H9 (cell line): ENCODE measurements around the gene ZNF3. TPM values are rescaled to one million over a fixed set of nuclear protein-coding genes. Genes with fewer than 3 reads are reported as not detected.

Experiments used
- DNase-seq: peaks from one replicate; pipeline ENCODE4 v3.0.0-alpha.2; 2017
- H2AFZ ChIP-seq: one replicate; pipeline ENCODE4 v1.6.1; 2013; ENCODE audit warnings: mild to moderate bottlenecking, low read length, control low read depth, moderate library complexity
- H2AK5ac ChIP-seq: 2 replicates; pipeline ENCODE4 v1.6.1; 2013; ENCODE audit warnings: low read length, control low read depth, mixed read lengths; ENCODE audit not compliant: insufficient read length
- H2BK120ac ChIP-seq: one replicate; pipeline ENCODE4 v1.6.1; 2013; ENCODE audit warnings: low read depth, mild to moderate bottlenecking, low read length, control low read depth, inconsistent platforms; ENCODE audit not compliant: poor library complexity, severe bottlenecking
- H2BK12ac ChIP-seq: 2 replicates; pipeline ENCODE4 v1.6.1; 2013; ENCODE audit warnings: low read length, control low read depth, mixed read lengths, low read depth; ENCODE audit not compliant: insufficient read length
- H2BK15ac ChIP-seq: 2 replicates; pipeline ENCODE4 v1.6.1; 2013; ENCODE audit warnings: low read depth, low read length, control low read depth
- H2BK20ac ChIP-seq: one replicate; pipeline ENCODE4 v1.6.1; 2013; ENCODE audit warnings: low read depth, mild to moderate bottlenecking, low read length, control low read depth, inconsistent platforms; ENCODE audit not compliant: poor library complexity, severe bottlenecking
- H2BK5ac ChIP-seq: 2 replicates; pipeline ENCODE4 v1.6.1; 2013; ENCODE audit warnings: low read length, control low read depth, mixed read lengths; ENCODE audit not compliant: insufficient read length
- H3K14ac ChIP-seq: 2 replicates; pipeline ENCODE4 v1.6.1; 2013; ENCODE audit warnings: low read length, control low read depth; ENCODE audit not compliant: insufficient read depth
- H3K18ac ChIP-seq: 2 replicates; pipeline ENCODE4 v1.6.1; 2013; ENCODE audit warnings: low read depth, mild to moderate bottlenecking, mixed read lengths, low read length, control low read depth; ENCODE audit not compliant: insufficient read length
- H3K23ac ChIP-seq: 2 replicates; pipeline ENCODE4 v1.6.1; 2013; ENCODE audit warnings: low read length, control low read depth, mixed read lengths, low read depth; ENCODE audit not compliant: insufficient read length
- H3K23me2 ChIP-seq: 2 replicates; pipeline ENCODE4 v1.6.1; 2013; ENCODE audit warnings: low read depth, mild to moderate bottlenecking, mixed read lengths, low read length, control low read depth; ENCODE audit not compliant: insufficient read length, poor library complexity, severe bottlenecking
- H3K27ac ChIP-seq: 2 replicates; pipeline ENCODE4 v1.5.1; 2013; ENCODE audit warnings: low read length, control low read depth, mixed read lengths, low read depth; ENCODE audit not compliant: insufficient read length
- H3K27me3 ChIP-seq: 2 replicates; pipeline ENCODE4 v1.6.1; 2013; ENCODE audit warnings: low read length, control low read depth, inconsistent platforms; ENCODE audit not compliant: insufficient read depth
- H3K4ac ChIP-seq: 2 replicates; pipeline ENCODE4 v1.6.1; 2013; ENCODE audit warnings: low read depth, mild to moderate bottlenecking, control low read depth, inconsistent platforms, low read length, moderate library complexity
- H3K4me1 ChIP-seq: 2 replicates; pipeline ENCODE4 v1.6.1; 2013; ENCODE audit warnings: low read length, control low read depth, inconsistent platforms; ENCODE audit not compliant: insufficient read depth
- H3K4me2 ChIP-seq: 2 replicates; pipeline ENCODE4 v1.6.1; 2013; ENCODE audit warnings: low read length, control low read depth, mixed read lengths; ENCODE audit not compliant: insufficient read length, insufficient read depth
- H3K56ac ChIP-seq: 2 replicates; pipeline ENCODE4 v1.6.1; 2013; ENCODE audit warnings: low read depth, mild to moderate bottlenecking, mixed read lengths, low read length, control low read depth; ENCODE audit not compliant: insufficient read length
- H3K79me1 ChIP-seq: 2 replicates; pipeline ENCODE4 v1.6.1; 2013; ENCODE audit warnings: low read depth, mild to moderate bottlenecking, moderate library complexity, low read length, control low read depth, inconsistent platforms; ENCODE audit not compliant: insufficient read depth, poor library complexity, severe bottlenecking
- H3K79me2 ChIP-seq: 2 replicates; pipeline ENCODE4 v1.6.1; 2013; ENCODE audit warnings: low read length, control low read depth, inconsistent platforms; ENCODE audit not compliant: insufficient read depth
- H3K9ac ChIP-seq: 2 replicates; pipeline ENCODE4 v1.6.1; 2013; ENCODE audit warnings: low read length, control low read depth, mixed read lengths; ENCODE audit not compliant: insufficient read length; ENCODE audit errors: extremely low read depth
- H3K9me3 ChIP-seq: one replicate; pipeline ENCODE4 v1.6.1; 2013; ENCODE audit warnings: low read depth, low read length, inconsistent platforms; ENCODE audit not compliant: control insufficient read depth
- H3T11ph ChIP-seq: one replicate; pipeline ENCODE4 v1.6.1; 2013; ENCODE audit warnings: mild to moderate bottlenecking, low read length, control low read depth, inconsistent platforms
- H4K20me1 ChIP-seq: one replicate; pipeline ENCODE4 v1.6.1; 2013; ENCODE audit not compliant: control insufficient read depth, insufficient read length, insufficient read depth
- H4K5ac ChIP-seq: 2 replicates; pipeline ENCODE4 v1.6.1; 2013; ENCODE audit warnings: low read depth, mild to moderate bottlenecking, mixed read lengths, low read length, control low read depth; ENCODE audit not compliant: insufficient read length
- H4K8ac ChIP-seq: replicated peaks from 2 replicates; pipeline ENCODE4 v1.6.1; 2013; ENCODE audit warnings: low read length, control low read depth, mixed read lengths, low read depth; ENCODE audit not compliant: insufficient read length
- H4K91ac ChIP-seq: 2 replicates; pipeline ENCODE4 v1.6.1; 2013; ENCODE audit warnings: low read depth, mild to moderate bottlenecking, moderate library complexity, mixed read lengths, low read length, control low read depth; ENCODE audit not compliant: insufficient read length
- H3K27ac Mint-ChIP-seq, 3 experiments: 2 replicates in 2 of 3; 3 replicates in 1 of 3; pipeline ENCODE4 v1.8.0; 2020 to 2021; ENCODE audit warnings: mixed read lengths in 3 of 3, mild to moderate bottlenecking in 1 of 3, moderate library complexity in 1 of 3
- H3K27me3 Mint-ChIP-seq: 2 replicates; pipeline ENCODE4 v1.8.0; 2021; ENCODE audit warnings: low read depth, mild to moderate bottlenecking, moderate library complexity, mixed read lengths
- H3K36me3 Mint-ChIP-seq, 3 experiments: 2 replicates in 2 of 3; 3 replicates in 1 of 3; pipeline ENCODE4 v1.8.0; 2020 to 2021; ENCODE audit warnings: low read depth in 3 of 3, mixed read lengths in 3 of 3; ENCODE audit not compliant: insufficient read depth in 1 of 3
- H3K4me1 Mint-ChIP-seq, 2 experiments: 2 replicates each; pipeline ENCODE4 v1.8.0; 2020; ENCODE audit warnings: mixed read lengths in 2 of 2
- H3K4me3 Mint-ChIP-seq, 2 experiments: 2 replicates in 1 of 2; 3 replicates in 1 of 2; pipeline ENCODE4 v1.8.0; 2020 to 2021; ENCODE audit warnings: mild to moderate bottlenecking in 2 of 2, mixed read lengths in 2 of 2, moderate library complexity in 1 of 2
- H3K9me3 Mint-ChIP-seq, 2 experiments: 2 replicates in 1 of 2; 3 replicates in 1 of 2; pipeline ENCODE4 v1.8.0; 2020; ENCODE audit warnings: mild to moderate bottlenecking in 2 of 2, mixed read lengths in 2 of 2, moderate library complexity in 1 of 2
- WGBS: extraction: QIAGEN DNeasy Blood & Tissue Kit; methylation state at CpG from one replicate; pipeline ENCODE4 v1.1.7; 2013; ENCODE audit warnings: missing lambda C conversion rate, low lambda C conversion rate, mixed read lengths; ENCODE audit not compliant: insufficient read length; ENCODE audit errors: extremely low coverage; 5-methylcytosine and 5-hydroxymethylcytosine counted together
- total RNA-seq: library from RNA; stranded (reverse); gene quantifications from 2 replicates; pipeline ENCODE4 v1.2.1, GENCODE V29; 2021
- TF ChIP-seq, protein P1 (sequence below): fragments of 200-600 bp; sonication (generic); conservative IDR thresholded peaks from 3 replicates; pipeline ENCODE4 v1.8.0; 2021; ENCODE audit warnings: antibody characterized with exemption, mild to moderate bottlenecking

ZNF3 gene
- total RNA-seq, 1 experiment from 2014 or later, result 60.4 TPM

GRCh38 chr7:100069991-100070390, 11.5 kb downstream of the ZNF3 start:
- Mint-ChIP-seq H3K4me3 (no peak overlapping the region; a peak in 1 of 5 replicates), H3K27ac (no peak overlapping the region), H3K9me3 (peaks cover 54 to 56% of the 10 kb centered on the region in 2 experiments), H3K27me3 (peaks cover 5% of the 10 kb centered on the region; the same call in 1 of the 2 replicates), H3K36me3 (peaks cover 65 to 90% (median 74%) of the 10 kb centered on the region in 3 experiments), H3K4me1 (no peaks in the 10 kb centered on the region)
- H3K27me3 ChIP-seq, result no peaks in the 10 kb centered on the region
- H2BK15ac ChIP-seq, result no peak overlapping the region
- no peaks in the 10 kb centered on the region for H3K23me2 ChIP-seq
- no peaks in the 10 kb centered on the region; the same call in 1 of the 2 replicates for H3K79me2 ChIP-seq
- no peak overlapping the region for H4K91ac ChIP-seq
- H3K14ac ChIP-seq, result no peak overlapping the region
- H2AK5ac ChIP-seq, result no peak overlapping the region
- DNase-seq, result no peak
- no peak overlapping the region for H4K8ac ChIP-seq
- TF ChIP-seq, protein P1, sequence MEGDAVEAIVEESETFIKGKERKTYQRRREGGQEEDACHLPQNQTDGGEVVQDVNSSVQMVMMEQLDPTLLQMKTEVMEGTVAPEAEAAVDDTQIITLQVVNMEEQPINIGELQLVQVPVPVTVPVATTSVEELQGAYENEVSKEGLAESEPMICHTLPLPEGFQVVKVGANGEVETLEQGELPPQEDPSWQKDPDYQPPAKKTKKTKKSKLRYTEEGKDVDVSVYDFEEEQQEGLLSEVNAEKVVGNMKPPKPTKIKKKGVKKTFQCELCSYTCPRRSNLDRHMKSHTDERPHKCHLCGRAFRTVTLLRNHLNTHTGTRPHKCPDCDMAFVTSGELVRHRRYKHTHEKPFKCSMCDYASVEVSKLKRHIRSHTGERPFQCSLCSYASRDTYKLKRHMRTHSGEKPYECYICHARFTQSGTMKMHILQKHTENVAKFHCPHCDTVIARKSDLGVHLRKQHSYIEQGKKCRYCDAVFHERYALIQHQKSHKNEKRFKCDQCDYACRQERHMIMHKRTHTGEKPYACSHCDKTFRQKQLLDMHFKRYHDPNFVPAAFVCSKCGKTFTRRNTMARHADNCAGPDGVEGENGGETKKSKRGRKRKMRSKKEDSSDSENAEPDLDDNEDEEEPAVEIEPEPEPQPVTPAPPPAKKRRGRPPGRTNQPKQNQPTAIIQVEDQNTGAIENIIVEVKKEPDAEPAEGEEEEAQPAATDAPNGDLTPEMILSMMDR, result no peak
- no peaks in the 10 kb centered on the region for H3K4me1 ChIP-seq
- WGBS, result no CpG with 5 or more reads among the region's 5 CpGs
- no peak overlapping the region for H2BK12ac ChIP-seq
- no peak overlapping the region for H3K4me2 ChIP-seq
- no peaks in the 10 kb centered on the region for H4K20me1 ChIP-seq
- H2AFZ ChIP-seq, result no peak overlapping the region
- H3K9ac ChIP-seq, result no peak overlapping the region
- no peak overlapping the region for H3K27ac ChIP-seq
- H2BK20ac ChIP-seq, result no peak overlapping the region
- peaks cover 51% of the 10 kb centered on the region for H3K9me3 ChIP-seq
- no peak overlapping the region for H3K23ac ChIP-seq
- no peak overlapping the region for H2BK5ac ChIP-seq
- no peak overlapping the region for H2BK120ac ChIP-seq
- no peaks in the 10 kb centered on the region for H3K79me1 ChIP-seq
- H3K56ac ChIP-seq, result no peak overlapping the region
- H3K4ac ChIP-seq, result no peak overlapping the region
- no peak overlapping the region for H4K5ac ChIP-seq
- H3T11ph ChIP-seq, result no peak overlapping the region
- H3K18ac ChIP-seq, result no peak overlapping the region
